Germinal center (tissue), 1 donor: ENCODE measurements around the gene MRTO4.
"Not testable (repeated sequence)": the region's sequence is repeated elsewhere in the genome, so short reads cannot be mapped to it uniquely, and the experiment has no call there.

ENCODE experiments used
- DNase-seq: peaks from one replicate; pipeline ENCODE4 v3.0.0; 2012; ENCODE audit warnings: mixed read lengths, low spot score

MRTO4 gene

DNA sequence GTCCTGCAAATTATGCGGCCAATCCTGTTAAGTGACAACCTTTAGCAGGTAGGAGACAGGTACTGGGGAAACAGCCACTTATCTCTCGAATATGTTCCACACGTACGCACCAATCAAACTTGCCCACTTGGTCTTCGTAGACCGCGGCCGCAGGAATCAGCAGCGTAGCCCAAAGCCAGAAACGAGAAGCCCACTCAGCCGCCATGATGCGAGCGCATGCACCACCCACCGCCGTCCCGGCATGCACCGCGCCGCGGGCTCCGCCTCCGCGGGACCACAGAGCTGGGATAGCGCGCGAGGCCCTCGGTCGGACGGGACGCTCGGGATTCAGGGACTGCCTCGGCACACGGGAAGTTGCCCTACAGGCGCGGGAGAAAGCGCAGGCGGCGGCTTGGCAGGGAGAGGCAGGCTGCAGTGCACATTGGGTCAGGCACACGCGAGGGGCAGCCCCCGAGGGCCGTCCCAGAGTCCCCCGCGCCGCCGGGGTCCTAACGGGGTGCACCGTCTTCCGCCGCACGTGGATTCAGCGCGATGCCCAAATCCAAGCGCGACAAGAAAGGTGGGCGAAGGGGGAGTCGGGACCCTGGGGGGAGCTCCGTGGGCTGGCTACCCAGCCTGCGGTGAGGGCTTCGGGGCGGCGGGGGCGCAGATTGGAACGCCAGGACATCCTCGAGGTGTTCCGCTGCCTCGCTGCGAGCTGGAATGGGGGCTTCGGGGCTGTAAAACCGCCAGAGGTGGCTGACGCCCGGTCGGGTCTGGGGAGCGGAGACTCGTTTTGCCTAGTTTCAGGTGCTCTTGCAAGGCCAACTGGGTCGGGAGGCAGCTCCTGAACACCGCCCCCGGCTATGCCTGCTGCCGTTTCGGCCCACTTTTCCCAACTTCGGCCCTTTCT lies at the start of gene MRTO4, which contains the start of gene EMC1:
Gene MRTO4, plus strand, starts transcription at position 501 of the 892 bp plus-strand sequence. Its CDS starts 31 bp downstream, at position 532.
Gene EMC1, minus strand, starts transcription at position 220 of the 892 bp plus-strand sequence. Its CDS starts 15 bp downstream, at position 205.
- DNase-seq = peak; percentile 92

DNA sequence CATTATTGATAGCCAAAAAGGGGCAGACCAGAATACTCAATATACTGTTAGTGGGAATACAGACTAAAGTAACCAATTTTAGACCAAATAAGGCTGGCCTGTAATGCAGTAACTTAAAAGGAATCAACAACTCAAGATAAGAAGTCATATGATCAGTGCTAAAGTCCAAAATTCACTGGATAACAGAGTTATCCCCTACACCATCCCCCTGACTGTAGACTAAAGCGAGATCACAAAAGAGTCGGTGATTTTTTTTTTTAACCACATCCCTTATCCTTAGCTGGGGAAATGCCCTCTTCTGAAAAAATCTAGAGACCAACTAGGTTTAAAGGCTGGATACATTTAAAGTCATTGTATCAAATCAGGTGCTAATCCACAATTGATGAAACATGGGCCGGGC lies 49.2 kb upstream of the MRTO4 start:
- no peak for DNase-seq

DNA sequence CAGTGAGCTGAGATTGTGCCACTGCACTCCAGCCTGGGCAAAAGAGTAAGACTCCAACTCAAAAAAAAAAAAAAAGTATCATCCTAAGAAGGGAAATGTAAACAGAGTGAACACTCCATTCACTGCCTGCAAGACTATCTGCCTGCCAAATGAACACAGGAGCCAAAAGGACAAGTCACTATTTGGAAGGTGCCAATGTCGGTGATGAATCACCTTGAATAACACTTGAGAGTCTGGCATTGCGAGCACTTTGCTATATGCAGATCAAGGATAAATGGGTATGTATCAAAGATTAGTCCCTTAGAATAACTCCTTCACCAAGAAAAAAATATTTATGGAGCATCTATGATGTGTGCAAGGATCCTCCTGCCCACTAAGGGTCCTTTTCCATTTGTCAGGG lies 48.2 kb upstream of the MRTO4 start:
- DNase-seq = no peak

DNA sequence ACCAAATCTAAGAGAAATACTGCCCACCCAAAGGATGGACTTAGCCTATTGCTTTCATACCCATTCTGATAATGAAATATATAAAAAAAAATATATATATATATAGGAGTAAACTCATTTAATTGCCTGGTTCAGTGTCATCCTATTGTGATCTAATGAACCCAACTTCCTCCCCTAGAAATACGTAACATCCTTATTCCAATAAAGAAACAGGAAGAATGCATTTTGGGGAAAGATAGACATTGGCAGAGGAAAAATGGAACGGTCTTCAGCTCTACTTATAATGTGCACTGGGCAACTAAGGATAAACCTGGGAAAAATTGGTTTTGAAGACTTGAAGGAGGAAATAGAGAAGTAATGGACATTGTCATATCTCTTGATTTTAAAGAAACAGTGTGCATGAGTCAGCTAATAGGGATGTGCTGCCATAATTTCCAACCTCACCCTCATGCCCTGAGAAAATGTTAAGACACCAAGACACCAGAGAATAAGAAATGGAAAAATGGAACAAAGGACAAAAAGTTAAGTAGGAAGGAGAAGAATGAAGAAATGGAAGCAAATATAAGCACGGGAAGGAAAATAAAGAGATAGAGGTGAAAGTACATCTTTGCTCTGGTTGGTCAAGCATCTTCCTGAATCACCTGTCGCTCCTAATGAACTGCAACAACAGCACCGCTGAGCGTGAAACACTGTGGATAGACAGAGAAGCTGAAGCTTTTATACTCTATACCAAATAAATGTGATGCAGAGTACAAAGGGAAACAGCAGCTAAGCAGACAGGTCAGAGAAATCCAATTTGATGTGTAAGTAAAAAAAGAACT lies 46.9 kb upstream of the MRTO4 start:
- DNase-seq = no peak

DNA sequence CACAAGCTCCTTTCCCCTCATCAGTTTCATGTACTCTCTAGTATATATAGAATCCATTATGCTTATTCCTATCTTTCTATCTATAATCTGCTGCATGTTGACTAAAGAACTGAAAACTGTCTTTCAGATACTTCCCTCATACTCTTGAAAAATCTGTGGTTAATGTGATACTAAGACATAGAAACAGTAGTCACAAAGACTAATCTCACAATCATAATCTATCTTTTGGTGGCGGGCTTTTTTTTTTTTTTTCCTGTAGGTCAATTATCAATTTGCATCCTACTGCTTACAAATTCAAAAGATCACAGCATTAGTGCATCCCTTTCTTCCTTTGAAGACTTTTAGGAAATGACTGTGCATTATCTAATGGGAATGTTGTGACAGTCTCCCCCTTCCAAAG lies 46.2 kb upstream of the MRTO4 start:
- no peak for DNase-seq

DNA sequence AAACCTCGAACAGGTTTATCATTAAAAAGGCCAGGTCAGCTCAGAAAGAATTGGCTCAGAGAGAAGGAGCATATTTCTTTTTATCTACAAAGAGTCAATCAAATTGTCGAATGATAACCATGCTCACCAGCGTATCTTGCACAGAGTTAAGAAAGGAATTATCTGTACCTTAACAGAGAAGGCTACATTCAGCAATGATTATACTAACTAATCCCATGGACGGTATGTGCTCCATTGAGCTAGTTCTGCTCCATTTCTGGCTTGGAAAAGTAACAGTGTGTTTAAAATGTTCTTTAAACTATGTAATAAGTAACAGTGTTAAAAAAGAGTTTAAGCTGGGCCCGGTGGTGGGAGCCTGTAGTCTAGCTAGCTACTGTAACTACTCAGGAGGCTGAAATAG lies 45.8 kb upstream of the MRTO4 start:
- DNase-seq = no peak

DNA sequence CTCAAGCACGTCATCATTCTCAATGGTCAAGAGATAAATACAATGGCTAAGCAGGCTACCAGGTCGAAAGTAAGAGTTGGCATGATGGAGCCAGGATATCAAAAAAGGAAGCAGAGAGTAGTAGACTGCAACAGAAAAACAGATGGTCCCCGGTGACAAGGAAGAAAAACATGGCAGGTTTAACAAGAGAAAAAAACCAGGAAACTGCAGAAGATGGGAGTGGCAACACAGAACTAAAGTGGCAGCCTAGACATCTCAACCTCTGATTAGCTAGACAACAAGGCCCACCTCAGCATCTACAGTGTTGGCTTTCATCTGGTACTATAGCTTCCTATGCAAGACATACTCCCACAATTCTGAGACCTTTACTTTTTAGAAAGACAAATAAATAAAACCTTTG lies 44.7 kb upstream of the MRTO4 start:
- no peak for DNase-seq

DNA sequence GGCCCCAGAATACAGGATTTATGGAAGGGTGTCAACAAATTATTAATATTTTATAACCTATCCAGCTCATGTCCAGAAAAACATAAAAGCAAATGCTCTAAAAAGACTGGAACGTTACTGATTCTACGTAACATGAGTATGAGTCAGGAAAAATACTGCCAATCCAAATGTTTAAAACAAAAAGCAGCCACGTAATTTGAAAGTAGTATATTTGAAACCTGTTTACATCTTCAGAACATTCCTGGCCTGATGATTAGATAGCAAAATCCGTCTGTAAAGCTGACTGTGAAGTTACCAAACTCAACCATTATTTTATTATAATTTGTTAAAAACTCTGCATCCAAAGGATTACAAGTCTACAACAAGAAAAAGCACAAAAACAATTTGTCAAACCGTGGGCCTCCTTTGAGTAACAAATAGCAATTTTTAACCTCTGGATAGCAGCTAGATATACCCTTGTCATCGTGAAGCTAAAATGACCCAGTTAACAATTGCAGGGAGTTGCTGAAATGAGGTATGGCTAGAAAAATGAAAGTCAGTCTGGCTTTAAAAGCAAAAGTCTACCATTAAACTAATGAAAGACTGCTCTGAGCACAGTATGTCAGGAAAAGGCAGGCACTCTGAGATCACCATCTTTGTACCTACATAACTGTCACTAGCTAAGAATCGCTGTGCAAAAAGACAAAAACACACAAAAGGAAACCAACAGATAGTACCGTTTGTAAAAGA lies 42.7 kb upstream of the MRTO4 start:
- DNase-seq = no peak

DNA sequence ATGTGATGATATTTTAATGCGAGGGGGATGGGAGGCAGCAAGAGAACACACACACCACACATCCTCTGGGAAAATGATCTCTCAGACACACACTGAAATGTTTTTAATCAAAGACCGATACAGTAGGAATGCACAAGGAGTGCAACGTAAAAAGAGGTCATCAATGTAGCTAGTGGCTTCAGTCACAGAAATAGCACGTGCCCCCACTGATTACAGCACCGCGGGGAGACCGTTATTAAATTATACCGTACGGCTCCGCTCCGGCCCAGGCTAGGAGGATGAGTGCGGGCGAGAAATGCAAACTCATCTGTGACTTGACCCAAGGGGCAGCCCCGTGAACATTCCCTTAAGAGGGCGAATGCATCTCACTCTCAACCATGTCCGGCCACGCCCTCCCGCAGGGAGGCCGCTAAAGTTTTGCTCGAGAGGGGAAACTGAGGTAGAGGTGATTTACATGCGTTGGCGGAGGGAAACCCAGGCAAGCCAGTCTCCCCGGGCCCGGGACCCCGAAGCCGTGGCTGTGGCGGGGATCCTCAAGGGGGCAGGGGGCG lies 42.1 kb upstream of the MRTO4 start:
- DNase-seq = peak; percentile 56

DNA sequence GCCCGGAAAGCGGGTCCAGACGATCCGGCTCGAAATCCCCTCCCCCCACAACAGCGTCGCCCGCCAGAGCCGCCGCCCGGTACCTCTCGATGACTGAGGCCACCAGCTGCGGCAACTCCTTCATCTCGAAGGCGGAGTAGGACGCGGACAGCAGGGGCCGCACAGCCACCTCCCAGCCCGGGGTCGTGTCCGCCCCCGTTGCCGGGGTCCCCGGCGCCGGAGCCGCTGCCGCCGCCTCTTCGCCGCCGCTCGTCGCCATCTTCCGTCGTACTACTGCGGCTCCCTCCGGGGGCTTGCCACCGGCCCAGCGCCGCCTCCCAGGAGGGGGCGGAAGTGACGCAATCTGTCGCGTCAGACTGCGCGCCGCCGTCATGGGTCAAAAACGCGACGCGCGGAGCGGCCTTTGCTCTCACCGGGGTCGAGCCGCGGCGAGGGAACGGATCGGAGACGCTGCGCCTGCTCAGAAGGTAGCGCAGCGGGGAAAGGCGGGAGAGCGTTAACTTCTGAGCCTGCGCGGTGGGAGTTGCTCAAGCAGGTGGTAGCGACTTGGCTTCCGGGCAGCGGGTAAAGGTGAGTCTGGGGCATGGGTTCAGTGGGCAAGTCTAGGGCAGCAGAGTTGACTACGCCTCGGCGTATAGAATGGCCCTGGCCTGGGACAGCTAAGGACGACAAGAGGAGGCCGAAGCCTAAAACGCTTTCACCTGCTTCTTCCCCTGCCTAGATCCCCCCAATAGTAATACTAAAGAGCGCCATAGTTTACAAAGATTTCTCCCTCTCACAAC lies 41.4 kb upstream of the MRTO4 start, which contains the start of gene UBR4:
Gene UBR4, minus strand, starts transcription at position 277 of the 782 bp plus-strand sequence. Its CDS starts 18 bp downstream, at position 259.
- peak; percentile 92 for DNase-seq

DNA sequence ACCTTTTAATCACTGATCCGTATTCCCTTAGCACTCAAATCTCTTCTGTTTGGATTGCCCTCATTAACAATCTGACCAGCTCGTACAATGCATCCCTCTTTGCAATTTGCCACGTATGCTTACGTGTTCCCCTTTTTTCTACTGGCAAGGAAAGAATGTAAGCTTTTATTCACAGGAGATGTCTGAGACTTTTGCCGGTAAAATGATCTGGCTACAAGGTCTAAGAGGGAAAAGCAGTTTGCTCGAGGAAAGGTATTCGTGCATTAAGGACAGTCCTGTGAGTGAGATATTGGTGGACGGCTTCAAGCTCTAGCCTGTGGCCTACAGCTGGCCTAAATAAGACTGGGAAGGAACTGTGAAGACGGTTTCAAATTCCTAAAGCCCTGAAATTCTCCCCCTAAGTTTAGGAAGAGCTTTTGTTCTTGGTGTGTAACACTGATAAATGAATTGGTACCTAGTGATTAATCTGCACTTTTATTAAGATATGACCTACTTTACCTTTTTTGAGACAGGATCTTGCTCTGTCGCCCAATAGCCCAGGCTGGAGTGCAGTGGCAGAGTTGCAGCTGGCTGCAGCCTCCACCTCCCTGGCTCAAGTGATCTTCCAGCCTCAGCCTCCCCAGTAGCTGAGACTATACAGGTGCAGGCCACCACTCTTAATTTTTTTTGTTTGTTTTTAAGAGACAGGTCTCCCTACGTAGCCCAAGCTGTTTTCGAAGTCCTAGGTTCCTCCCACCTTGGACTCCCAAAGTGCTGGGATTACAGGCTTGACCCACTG lies 40.6 kb upstream of the MRTO4 start:
- DNase-seq = no peak

DNA sequence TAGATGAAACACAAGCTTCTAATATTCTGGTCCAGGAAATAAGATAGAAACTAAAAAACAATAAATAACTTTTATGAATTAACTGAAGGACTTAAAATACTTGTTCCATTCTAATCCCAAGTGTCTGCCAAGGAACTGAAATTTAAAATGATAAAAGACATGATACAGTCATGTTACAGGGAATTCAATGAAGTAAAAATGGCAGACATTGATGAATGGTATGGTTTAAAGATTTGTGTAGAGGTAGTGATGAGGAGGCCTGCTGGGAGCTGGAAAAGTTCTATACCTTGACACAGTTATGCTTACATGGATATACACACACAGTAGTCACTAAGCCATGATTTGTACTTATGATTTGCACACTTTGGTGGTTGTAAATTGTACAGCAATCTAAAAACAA lies 39.4 kb upstream of the MRTO4 start:
- DNase-seq = no peak

DNA sequence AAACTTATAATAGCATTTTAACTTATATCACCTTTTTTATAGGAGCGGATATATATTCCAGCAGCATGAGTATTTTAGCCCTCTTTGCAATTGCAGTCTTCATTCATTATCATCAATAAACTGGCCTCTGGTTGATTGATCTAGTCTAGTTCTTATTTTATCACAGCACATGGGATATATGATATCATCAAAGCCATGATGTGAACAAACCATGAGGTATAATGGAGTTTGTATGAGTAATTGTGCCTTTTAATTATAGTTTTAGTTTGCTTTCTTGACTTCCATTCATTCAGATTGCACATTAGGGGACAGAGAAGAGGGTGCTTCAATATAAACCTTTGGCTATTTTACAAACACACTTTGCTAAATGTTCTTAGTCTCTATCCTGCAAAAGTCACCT lies 38.0 kb upstream of the MRTO4 start:
- DNase-seq = no peak

DNA sequence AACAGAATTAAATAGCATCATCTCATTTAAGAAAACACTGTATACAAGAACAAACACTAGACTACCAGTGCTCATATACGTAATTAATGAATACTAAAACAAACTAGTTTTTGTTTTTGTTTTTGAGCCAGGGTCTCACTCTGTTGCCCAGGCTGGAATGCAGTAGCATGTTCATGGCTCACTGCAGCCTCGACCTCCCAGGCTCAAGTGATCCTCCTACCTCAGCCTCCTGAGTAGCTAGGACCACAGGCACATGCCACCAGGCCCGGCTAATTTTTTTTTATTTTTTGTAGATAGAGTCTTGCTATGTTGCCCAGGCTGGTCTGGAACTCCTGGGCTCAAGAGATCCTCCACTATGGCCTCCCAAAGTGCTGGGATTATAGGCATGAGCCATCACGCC lies 35.0 kb upstream of the MRTO4 start:
- not testable (repeated sequence) for DNase-seq

DNA sequence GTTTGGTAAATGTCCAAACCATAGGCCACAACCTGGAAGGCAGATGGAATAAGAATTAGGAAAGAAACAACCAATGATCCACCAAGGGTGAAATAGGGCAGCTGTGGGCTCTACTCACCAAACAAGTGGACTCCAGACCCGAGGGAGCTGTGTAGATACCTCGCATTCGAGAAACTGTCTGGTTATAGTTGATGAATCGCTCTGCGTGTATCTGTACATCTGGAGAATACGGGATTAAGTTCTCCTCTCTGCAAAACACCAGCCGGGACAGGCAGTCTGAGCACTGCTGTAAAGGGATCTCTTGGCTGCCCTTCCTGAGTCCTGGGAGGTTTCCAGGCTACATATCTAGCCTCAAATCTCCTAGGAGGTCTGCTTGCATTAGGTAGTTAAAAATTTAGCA lies 32.2 kb upstream of the MRTO4 start:
- no peak for DNase-seq

DNA sequence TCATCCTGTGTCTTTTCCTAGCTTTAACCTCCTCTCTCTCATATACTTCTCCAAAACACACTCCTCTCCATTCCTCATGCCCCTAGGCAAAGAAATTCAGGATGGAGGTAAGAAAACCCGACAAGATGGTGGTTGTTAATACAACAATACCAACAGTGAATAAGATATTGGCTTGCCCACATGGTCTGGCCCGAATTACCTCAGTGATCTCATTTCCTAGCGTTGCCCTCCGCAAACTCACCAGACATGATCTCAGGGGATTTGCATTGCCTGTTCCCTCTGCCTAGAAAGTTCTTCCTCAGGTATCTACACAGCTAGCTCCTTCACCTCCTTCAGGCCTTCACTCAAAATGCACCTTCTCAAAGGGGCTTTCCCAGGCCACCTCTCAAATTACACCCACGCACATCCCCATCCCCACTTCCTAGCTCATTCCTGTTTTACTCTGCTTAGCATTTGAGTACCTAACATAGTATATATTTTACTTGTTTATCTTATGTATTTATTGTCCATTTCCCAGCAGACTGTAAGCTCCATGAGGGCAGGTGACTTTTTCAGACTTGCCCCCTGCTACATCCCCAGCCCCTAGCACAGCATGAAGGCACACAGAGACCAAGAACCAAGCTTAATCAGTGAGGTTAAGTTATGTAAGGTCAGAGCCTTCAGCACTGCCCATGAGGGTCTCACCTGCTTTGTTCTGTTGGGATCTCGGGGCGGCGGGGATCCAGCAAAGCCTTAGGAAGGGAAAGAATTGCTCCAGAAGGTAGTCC lies 31.3 kb upstream of the MRTO4 start:
- DNase-seq = no peak

DNA sequence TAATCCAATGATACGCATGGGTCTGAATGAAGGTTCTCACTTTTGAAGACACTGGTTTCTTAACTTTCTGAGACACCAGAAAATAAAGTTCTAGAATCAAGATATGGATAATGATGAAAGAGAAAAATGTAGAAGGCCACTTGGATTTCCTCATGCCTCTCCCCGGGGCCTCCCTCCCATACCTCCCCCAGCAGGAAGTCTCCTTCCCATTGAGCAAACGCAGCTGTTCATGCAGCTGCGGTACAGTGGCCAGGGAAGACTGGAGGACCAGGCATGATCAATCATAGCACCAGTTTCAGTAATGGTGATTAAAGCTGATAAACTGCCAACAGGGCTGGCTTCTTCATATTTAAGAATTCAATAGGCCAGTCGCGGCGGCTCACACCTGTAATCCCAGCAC lies 30.6 kb upstream of the MRTO4 start:
- no peak for DNase-seq

DNA sequence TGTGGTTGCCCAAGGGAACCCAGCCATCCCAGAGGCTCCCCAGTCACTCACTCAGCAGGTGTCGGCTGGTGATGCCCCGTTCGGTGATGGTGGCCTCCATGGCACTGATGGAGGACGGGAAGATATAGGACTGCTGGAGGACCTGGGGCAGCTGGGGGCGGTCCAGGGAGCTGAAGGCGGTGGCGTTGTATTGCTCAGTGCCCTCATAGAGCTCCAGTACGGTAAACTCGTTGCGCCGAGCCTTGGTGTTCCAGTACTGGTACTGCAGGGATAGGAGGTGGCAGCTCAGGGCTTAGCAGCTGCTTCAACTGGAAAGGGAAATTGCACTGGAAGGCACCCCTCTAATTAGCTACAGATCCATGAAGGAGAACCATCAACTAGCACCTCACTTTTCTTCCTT lies 29.0 kb upstream of the MRTO4 start:
- DNase-seq = no peak
